ENCODE results near the gene CISD2.
"Not testable (repeated sequence)": the region's sequence is repeated elsewhere in the genome, so short reads cannot be mapped to it uniquely, and the experiment has no call there.

CISD2 gene

GRCh38 chr4:102935716-102936115, 66.9 kb downstream of the CISD2 start:
- DNase-seq, result no peak

GRCh38 chr4:102938063-102938462, 69.3 kb downstream of the CISD2 start:
- not testable (repeated sequence) for DNase-seq
